Small intestine (tissue), 7 donors: ENCODE measurements around the gene MAP2K5. TPM values are rescaled to one million over a fixed set of nuclear protein-coding genes. Genes with fewer than 3 reads are reported as not detected.

Experiments
- DNase-seq, 2 donors: peaks; one replicate each; pipeline versions ENCODE4 v3.0.0 to v3.0.0-alpha.2; 2013
- FAIRE-seq: peaks from 2 replicates; lab custom pipeline; 2012; peaks lifted over from hg19 to GRCh38; lab: Jason Lieb, UNC
- H3K27ac ChIP-seq, 3 donors: one replicate each; pipeline ENCODE4 v1.5.1; 2013; ENCODE audit warnings: low read length in 2 of 3, mild to moderate bottlenecking in 2 of 3, control low read depth in 1 of 3, inconsistent platforms in 1 of 3, low read depth in 1 of 3, moderate library complexity in 1 of 3
- H3K27me3 ChIP-seq, 3 donors: one replicate each; pipeline ENCODE4 v1.6.1; 2013; ENCODE audit warnings: low read length in 3 of 3, inconsistent platforms in 1 of 3; ENCODE audit not compliant: control insufficient read depth in 3 of 3, insufficient read depth in 3 of 3
- H3K36me3 ChIP-seq, 3 donors: one replicate each; pipeline ENCODE4 v1.6.1; 2013; ENCODE audit warnings: low read length in 3 of 3, inconsistent platforms in 1 of 3, low read depth in 1 of 3, mild to moderate bottlenecking in 1 of 3, moderate library complexity in 1 of 3; ENCODE audit not compliant: control insufficient read depth in 3 of 3, insufficient read depth in 2 of 3
- H3K4me1 ChIP-seq, 3 donors: one replicate each; pipeline ENCODE4 v1.6.1; 2013; ENCODE audit warnings: low read length in 2 of 3, inconsistent platforms in 1 of 3, low read depth in 1 of 3, mild to moderate bottlenecking in 1 of 3, moderate library complexity in 1 of 3; ENCODE audit not compliant: control insufficient read depth in 3 of 3, insufficient read depth in 2 of 3
- H3K4me3 ChIP-seq, 3 donors: one replicate each; pipeline ENCODE4 v1.5.1; 2013; ENCODE audit warnings: low read length in 3 of 3, control low read depth in 1 of 3, inconsistent platforms in 1 of 3, low read depth in 1 of 3, mild to moderate bottlenecking in 1 of 3, moderate library complexity in 1 of 3
- H3K9me3 ChIP-seq, 2 donors: one replicate each; pipeline ENCODE4 v1.6.1; 2013; ENCODE audit warnings: low read depth in 1 of 2, low read length in 1 of 2; ENCODE audit not compliant: control insufficient read depth in 2 of 2, insufficient read depth in 1 of 2
- WGBS, 3 donors: extraction: QIAGEN DNeasy Blood & Tissue Kit; methylation state at CpG; one replicate each; pipeline ENCODE4 v1.1.7; 2013; 5-methylcytosine and 5-hydroxymethylcytosine counted together
- polyA plus RNA-seq, 4 donors: library from polyadenylated mRNA; stranded (reverse) in 3 of 4; unstranded in 1 of 4; fragments of 200-250 nt in 3 of 4; fragments of 120-200 nt in 1 of 4; gene quantifications; one replicate each; pipeline versions ENCODE4 v1.2.1 to v1.2.3, GENCODE V29; 2013
- donor health status: healthy with polysubstance abuse.
- donor health status: control.
- donor health status: control.
- donor health status: Bipolar disorder and iron deficiency.
- donor health status: healthy.

Gene MAP2K5
- polyA plus RNA-seq, 4 donors, result 10.5 to 15.6 (median 11.8) TPM

DNA sequence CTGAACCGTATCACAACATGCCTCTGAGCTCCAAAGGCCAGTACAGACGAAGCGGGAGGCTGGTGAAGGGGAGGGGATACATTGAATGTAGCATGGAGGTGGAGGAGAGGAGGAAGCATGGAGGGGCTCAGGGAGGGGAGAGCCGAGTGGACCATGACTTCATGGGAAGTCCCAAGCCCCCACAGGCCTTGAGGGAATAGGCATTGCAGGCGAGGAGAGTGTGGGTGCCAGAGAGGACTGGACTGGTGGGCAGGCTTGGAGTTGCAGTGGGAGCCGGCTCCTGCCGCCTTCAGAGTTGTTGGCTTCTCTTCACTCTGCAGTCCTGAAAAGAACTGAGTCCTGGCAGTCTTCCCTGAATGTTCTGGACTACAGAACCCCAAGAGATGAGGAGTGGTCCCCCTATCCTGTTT, 300.6 kb downstream of the MAP2K5 start:
- H3K9me3 ChIP-seq, result no peaks in the 10 kb centered on the region
- H3K4me3 ChIP-seq, result no peak overlapping the region
- DNase-seq (no peak), FAIRE-seq (no peak)
- WGBS, 3 donors, result 87 to 98% (median 94%) methylated on average over 7 of the region's 7 CpGs
- H3K36me3 ChIP-seq, result no peaks in the 10 kb centered on the region
- peaks cover 0 to 11% (median 0%) of the 10 kb centered on the region in 3 donors for H3K4me1 ChIP-seq
- H3K27ac ChIP-seq, result no peak overlapping the region
- no peaks in the 10 kb centered on the region for H3K27me3 ChIP-seq

DNA sequence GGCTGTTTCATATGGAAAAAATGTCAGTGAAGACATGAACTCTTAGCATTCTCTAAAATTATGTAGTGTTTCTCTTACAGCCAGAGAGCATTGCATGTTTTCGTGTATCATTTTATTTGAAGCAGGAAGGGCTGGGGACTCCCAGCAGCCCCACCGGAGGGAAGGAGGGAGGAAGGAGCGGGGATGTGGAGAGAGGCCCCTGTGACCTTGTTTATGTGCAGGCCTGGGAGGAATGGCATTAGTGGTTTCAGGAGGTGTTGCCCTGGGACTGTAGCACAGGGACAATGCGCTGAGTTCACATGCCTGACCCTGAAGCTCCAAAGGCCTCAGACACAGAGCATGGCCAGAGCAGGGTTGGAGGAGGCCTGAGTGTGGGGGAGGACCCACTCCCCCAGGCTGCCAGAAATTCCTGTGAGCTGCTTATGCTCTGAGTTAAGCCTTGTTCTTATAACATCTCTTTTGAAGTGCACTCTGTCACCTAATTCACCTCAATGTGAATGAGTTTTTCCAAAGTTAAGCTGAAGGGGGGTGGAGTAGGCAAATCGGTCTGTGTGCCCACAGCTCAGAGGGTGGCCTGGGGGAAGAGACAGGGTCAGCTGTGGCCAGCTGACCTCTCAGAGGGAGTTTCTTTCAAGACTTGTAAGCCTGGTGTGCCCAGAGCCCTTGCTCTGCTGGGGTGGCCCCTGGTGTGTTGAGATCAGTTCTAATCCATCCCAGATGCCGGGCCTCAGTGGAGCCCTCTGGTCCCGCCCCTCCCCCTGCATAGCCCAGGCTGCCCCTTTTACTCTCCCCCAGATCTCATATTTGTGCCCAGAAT, 301.3 kb downstream of the MAP2K5 start:
- Histone ChIP-seq H3K27ac (no peak overlapping the region), H3K4me3 (no peak overlapping the region), H3K4me1 (peaks cover 0 to 7% (median 0%) of the 10 kb centered on the region in 3 donors), H3K36me3 (no peaks in the 10 kb centered on the region), H3K27me3 (no peaks in the 10 kb centered on the region), H3K9me3 (no peaks in the 10 kb centered on the region)
- FAIRE-seq, result no peak
- no peak for DNase-seq
- WGBS, 3 donors, result 89 to 91% (median 90%) methylated on average over 7 of the region's 7 CpGs

DNA sequence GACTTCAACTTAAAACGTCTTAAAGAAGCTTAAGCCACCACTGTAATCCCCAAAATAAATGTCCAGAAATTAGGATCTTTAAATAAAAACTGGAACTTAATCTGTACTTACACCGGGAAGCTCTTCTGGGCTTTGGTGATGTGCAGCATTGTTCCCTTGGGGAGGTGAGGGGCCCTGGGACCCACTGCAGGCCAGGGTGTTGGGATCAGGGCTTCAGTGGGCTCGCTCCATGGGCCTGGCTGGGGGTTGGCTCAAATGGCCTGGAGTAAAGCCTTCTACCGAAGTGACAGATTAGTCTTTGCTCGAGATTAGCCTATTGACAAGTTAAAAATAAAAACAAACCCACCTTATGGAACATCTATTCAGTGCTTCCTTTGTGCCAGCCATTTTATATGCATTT, 303.5 kb downstream of the MAP2K5 start:
- H3K27ac ChIP-seq, result no peak overlapping the region
- no peaks in the 10 kb centered on the region for H3K36me3 ChIP-seq
- no peaks in the 10 kb centered on the region for H3K9me3 ChIP-seq
- peaks cover 0 to 7% (median 0%) of the 10 kb centered on the region in 3 donors for H3K4me1 ChIP-seq
- H3K27me3 ChIP-seq, result no peaks in the 10 kb centered on the region
- DNase-seq (no peak), FAIRE-seq (no peak)
- H3K4me3 ChIP-seq, result no peak overlapping the region
- WGBS, 3 donors, result 86 to 88% (median 88%) methylated on average over 5 of the region's 5 CpGs

DNA sequence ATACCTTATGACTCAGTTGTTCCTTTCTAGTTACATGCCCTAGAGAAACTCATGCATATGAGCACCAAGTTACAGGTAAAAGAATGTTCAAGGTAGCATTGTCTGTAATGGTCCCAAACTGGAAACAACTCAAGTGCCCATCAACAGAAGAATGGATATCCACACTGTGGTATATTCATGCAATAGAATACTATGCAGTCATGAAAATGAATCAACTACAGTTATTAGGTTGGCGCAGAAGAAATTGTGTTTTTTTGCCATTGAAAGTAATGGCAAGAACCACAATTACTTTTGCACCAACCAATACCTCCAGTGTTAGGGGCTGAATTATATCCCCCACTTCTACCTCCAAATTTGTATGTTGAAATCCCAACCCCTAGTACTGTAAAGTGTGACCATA, 307.0 kb downstream of the MAP2K5 start:
- FAIRE-seq (no peak), DNase-seq (no peak)
- Histone ChIP-seq H3K27ac (no peak overlapping the region), H3K27me3 (no peaks in the 10 kb centered on the region), H3K4me1 (no peaks in the 10 kb centered on the region), H3K36me3 (no peaks in the 10 kb centered on the region), H3K4me3 (no peak overlapping the region), H3K9me3 (no peaks in the 10 kb centered on the region)
- WGBS, 3 donors, result 96 to 100% (median 97%) methylated on average over 1 of the region's 1 CpG

DNA sequence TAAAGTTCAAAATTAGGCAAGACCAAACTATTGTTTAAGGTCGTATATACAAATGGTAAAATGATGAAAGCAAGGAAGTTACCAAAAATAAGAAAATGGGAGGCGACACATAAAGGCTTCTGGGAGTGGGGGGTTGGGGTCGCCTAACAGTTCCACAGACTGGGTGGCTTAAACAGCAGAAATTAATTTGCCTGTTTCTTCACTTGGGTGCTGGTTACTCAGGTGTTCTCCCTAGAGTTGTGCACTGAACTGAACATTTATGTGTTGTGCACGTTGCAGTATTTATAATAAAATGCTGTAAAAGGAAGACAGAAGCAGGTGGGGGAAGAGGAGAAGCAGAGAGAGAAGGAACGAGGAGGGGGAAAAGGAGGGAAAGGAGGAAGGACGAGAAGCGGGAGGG, 307.8 kb downstream of the MAP2K5 start:
- WGBS, 3 donors, result 61 to 76% (median 62%) methylated on average over 7 of the region's 7 CpGs
- no peaks in the 10 kb centered on the region for H3K36me3 ChIP-seq
- DNase-seq (no peak), FAIRE-seq (no peak)
- H3K4me1 ChIP-seq, result no peaks in the 10 kb centered on the region
- no peaks in the 10 kb centered on the region for H3K27me3 ChIP-seq
- no peak overlapping the region for H3K27ac ChIP-seq
- no peak overlapping the region for H3K4me3 ChIP-seq
- H3K9me3 ChIP-seq, result no peaks in the 10 kb centered on the region

DNA sequence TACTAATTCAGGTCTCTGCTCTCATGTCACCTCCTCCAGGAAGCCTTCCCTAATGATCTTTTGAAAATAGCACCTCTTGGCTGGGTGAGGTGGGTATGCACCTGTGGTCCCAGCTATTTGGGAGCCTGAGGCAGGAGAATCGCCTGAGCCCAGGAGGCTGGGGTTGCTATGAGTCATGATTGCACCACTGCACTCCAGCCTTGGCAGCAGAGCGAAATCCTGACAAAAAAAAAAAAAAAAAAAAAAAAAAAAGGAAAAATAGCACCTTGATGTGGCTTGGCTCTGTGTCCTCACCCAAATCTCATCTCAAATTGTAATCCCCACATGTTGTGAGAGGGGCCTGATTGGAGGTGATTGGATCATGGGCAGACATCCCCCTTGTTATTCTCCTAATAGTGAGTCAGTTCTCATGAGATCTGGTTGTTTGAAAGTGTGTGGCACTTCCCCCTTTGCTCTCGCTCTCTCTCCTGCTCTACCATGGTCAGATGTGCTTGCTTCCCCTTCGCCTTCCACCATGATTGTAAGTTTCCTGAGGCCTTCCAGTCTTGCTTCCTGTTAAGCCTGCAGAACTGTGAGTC, 308.6 kb downstream of the MAP2K5 start:
- 68 to 76% (median 71%) methylated on average over 4 of the region's 4 CpGs for WGBS, 3 donors
- DNase-seq (no peak), FAIRE-seq (no peak)

DNA sequence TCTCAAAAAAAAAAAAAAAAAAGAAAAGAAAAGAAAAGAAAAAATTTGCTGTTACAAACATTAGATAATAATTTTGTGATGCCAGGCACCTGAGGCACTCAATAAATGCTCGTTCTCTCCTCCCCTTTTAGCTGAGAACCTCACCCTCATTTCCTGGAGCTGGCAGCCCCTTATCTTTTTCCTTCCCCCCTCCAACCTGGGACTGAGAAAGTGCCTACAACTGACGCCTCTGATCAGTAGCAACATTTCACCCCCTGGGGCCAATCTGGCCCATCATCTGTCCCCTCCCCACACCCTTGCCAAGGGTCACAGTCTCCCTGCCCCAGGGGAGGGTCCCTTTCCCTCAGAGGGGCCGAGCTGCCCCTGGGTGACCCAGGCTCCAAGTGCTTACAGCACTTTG, 309.9 kb downstream of the MAP2K5 start:
- H3K4me3 ChIP-seq, result no peak overlapping the region
- 60 to 67% (median 66%) methylated on average over 3 of the region's 3 CpGs for WGBS, 3 donors
- no peaks in the 10 kb centered on the region for H3K36me3 ChIP-seq
- no peak overlapping the region for H3K27ac ChIP-seq
- DNase-seq (no peak), FAIRE-seq (no peak)
- H3K4me1 ChIP-seq, result no peaks in the 10 kb centered on the region
- no peaks in the 10 kb centered on the region for H3K9me3 ChIP-seq
- no peaks in the 10 kb centered on the region for H3K27me3 ChIP-seq

More for the DNA sequence above, 308.6 kb downstream of the MAP2K5 start:
- H3K4me1 ChIP-seq, result no peaks in the 10 kb centered on the region
- no peak overlapping the region for H3K27ac ChIP-seq
- no peaks in the 10 kb centered on the region for H3K9me3 ChIP-seq
- H3K36me3 ChIP-seq, result no peaks in the 10 kb centered on the region
- H3K4me3 ChIP-seq, result no peak overlapping the region
- no peaks in the 10 kb centered on the region for H3K27me3 ChIP-seq

DNA sequence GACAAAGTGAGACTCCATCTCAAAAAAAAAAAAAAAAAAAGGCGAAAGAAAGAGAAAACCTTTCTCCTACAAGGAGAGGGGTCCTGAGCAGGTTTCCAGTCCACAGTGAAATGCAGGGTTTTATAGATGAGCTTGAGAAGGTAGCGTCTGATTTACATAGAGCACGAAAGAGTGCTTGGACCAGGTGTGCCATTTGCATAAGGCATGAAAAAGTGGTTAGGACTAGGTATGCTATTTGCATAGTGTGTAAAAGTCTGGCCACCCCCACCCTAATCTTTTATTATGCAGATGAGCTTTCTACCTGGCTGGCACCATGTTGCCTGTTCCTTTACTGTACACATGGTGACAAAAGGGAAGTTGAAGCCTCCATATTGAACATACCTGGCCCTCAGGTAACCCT, 311.0 kb downstream of the MAP2K5 start:
- Histone ChIP-seq H3K4me1 (no peaks in the 10 kb centered on the region), H3K4me3 (no peak overlapping the region), H3K9me3 (no peaks in the 10 kb centered on the region), H3K27ac (no peak overlapping the region), H3K36me3 (no peaks in the 10 kb centered on the region), H3K27me3 (no peaks in the 10 kb centered on the region)
- FAIRE-seq (no peak), DNase-seq (no peak)
- 72 to 95% (median 80%) methylated on average over 3 of the region's 3 CpGs for WGBS, 3 donors
